Activated T-helper 1 cell treated with anti-CD3 and anti-CD28 coated beads, Interleukin-2, amount 50 U/mL, for 16 hours (primary cell): ENCODE measurements around the gene SPRN.

Experiments
- DNase-seq, 2 donors: peaks; one replicate each; pipeline ENCODE4 v3.0.0-alpha.2; 2020; ENCODE audit warnings: low read depth in 1 of 2, low spot score in 1 of 2

SPRN gene

GRCh38 chr10:133411523-133412380 lies 12.7 kb downstream of the SPRN start:
- DNase-seq, result no peak

GRCh38 chr10:133405844-133406527 lies 18.4 kb downstream of the SPRN start:
- no peak for DNase-seq

GRCh38 chr10:133405272-133405671 lies 19.2 kb downstream of the SPRN start:
- no peak for DNase-seq

GRCh38 chr10:133403784-133404183 lies 20.6 kb downstream of the SPRN start:
- no peak for DNase-seq

GRCh38 chr10:133403359-133403758 lies 21.1 kb downstream of the SPRN start:
- DNase-seq, result no peak

GRCh38 chr10:133401981-133402725 lies 22.3 kb downstream of the SPRN start:
- no peak for DNase-seq

- no peak for DNase-seq
These were observed 22.9 kb downstream of the SPRN start for GRCh38 chr10:133401500-133401899.

- DNase-seq, result no peak
These were observed 23.6 kb downstream of the SPRN start for GRCh38 chr10:133400624-133401424.

GRCh38 chr10:133399123-133399601 lies 25.3 kb downstream of the SPRN start:
- DNase-seq, result no peak

GRCh38 chr10:133397938-133398337 lies 26.5 kb downstream of the SPRN start:
- no peak for DNase-seq

- DNase-seq, result no peak
These were observed 28.3 kb downstream of the SPRN start for GRCh38 chr10:133396035-133396624.

GRCh38 chr10:133394801-133395221 lies 29.6 kb downstream of the SPRN start:
- no peak for DNase-seq

GRCh38 chr10:133394064-133394663 lies 30.3 kb downstream of the SPRN start, which contains the start of gene MTG1:
MTG1 (plus strand) TSS chr10:133394157; CDS start chr10:133394221, 64 bp downstream.
- DNase-seq, result peak; percentile 81 to 94

- no peak for DNase-seq
These were observed 30.9 kb downstream of the SPRN start for GRCh38 chr10:133393401-133394063.

- no peak for DNase-seq
These were observed 32.5 kb downstream of the SPRN start for GRCh38 chr10:133391761-133392518.

GRCh38 chr10:133391249-133391635 lies 33.2 kb downstream of the SPRN start:
- no peak for DNase-seq

GRCh38 chr10:133390597-133391248 lies 33.7 kb downstream of the SPRN start:
- no peak for DNase-seq
